Measurements from ENCODE around the gene ROGDI.

The ROGDI gene

GRCh38 chr16:4767872-4768548 lies 34.4 kb downstream of the ROGDI start:
- in situ Hi-C loops (cut with MboI; ENCODE audit: low sequenced_read_pairs): no loop called here

- in situ Hi-C loops (cut with MboI; ENCODE audit: low sequenced_read_pairs): no loop called here
Measured at GRCh38 chr16:4766875-4767628, 35.4 kb downstream of the ROGDI start, which contains the start of gene ZNF500. TSS of gene ZNF500 (minus strand) at chr16:4767162. CDS start at chr16:4765978, 1,184 bp downstream.

GRCh38 chr16:4765511-4766474 lies 36.6 kb downstream of the ROGDI start:
- in situ Hi-C loops (cut with MboI; ENCODE audit: low sequenced_read_pairs): no loop called here

- in situ Hi-C loops (cut with MboI; ENCODE audit: low sequenced_read_pairs): no loop called here
Measured at GRCh38 chr16:4763791-4764190, 38.6 kb downstream of the ROGDI start.

- in situ Hi-C loops (cut with MboI; ENCODE audit: low sequenced_read_pairs): no loop called here
Measured at GRCh38 chr16:4762205-4762604, 40.2 kb downstream of the ROGDI start.

GRCh38 chr16:4760221-4760910 lies 42.1 kb downstream of the ROGDI start:
- in situ Hi-C loops (cut with MboI; ENCODE audit: low sequenced_read_pairs): no loop called here

GRCh38 chr16:4755687-4756086 lies 46.7 kb downstream of the ROGDI start:
- in situ Hi-C loops (cut with MboI; ENCODE audit: low sequenced_read_pairs): no loop called here

- in situ Hi-C loops (cut with MboI; ENCODE audit: low sequenced_read_pairs): no loop called here
Measured at GRCh38 chr16:4754865-4755264, 47.6 kb downstream of the ROGDI start.

GRCh38 chr16:4753227-4753626 lies 49.2 kb downstream of the ROGDI start:
- in situ Hi-C loops (cut with MboI; ENCODE audit: low sequenced_read_pairs): no loop called here

- in situ Hi-C loops (cut with MboI; ENCODE audit: low sequenced_read_pairs): no loop called here
Measured at GRCh38 chr16:4752351-4753100, 49.9 kb downstream of the ROGDI start.

GRCh38 chr16:4750896-4751295 lies 51.5 kb downstream of the ROGDI start:
- in situ Hi-C loops (cut with MboI; ENCODE audit: low sequenced_read_pairs): no loop called here

- in situ Hi-C loops (cut with MboI; ENCODE audit: low sequenced_read_pairs): no loop called here
Measured at GRCh38 chr16:4749700-4750257, 52.7 kb downstream of the ROGDI start.

- in situ Hi-C loops (cut with MboI; ENCODE audit: low sequenced_read_pairs): no loop called here
Measured at GRCh38 chr16:4748682-4749411, 53.6 kb downstream of the ROGDI start.

- in situ Hi-C loops (cut with MboI; ENCODE audit: low sequenced_read_pairs): no loop called here
Measured at GRCh38 chr16:4747906-4748681, 54.3 kb downstream of the ROGDI start.

- in situ Hi-C loops (cut with MboI; ENCODE audit: low sequenced_read_pairs): no loop called here
Measured at GRCh38 chr16:4746991-4747574, 55.4 kb downstream of the ROGDI start.

Data from HL-60/S4 (cell line).